ENCODE data around the gene VDR. TPM values are rescaled to one million over a fixed set of nuclear protein-coding genes. Genes with fewer than 3 reads are reported as not detected.

VDR gene
- total RNA-seq, 1 experiment from 2014 or later = 9.5 TPM

GRCh38 chr12:47808574-47809365 is 96.0 kb downstream of the VDR start:
- Histone ChIP-seq H3K9me2 (ENCODE audit: insufficient read depth) (no peaks in the 10 kb centered on the region), H3K27ac (ENCODE audit: low read depth, low read length) (no peak overlapping the region), H3K36me3 (ENCODE audit: control insufficient read depth in 1 of 2, insufficient read depth in 2 of 2, low read length in 2 of 2) (no peaks in the 10 kb centered on the region), H3K4me3 (replicated peaks in 1 of 2; ENCODE audit: low read depth in 1 of 2, low read length in 2 of 2) (no peak overlapping the region), H3K79me2 (ENCODE audit: insufficient read depth, low read length) (peaks cover 80% of the 10 kb centered on the region), H3K9me3 (ENCODE audit: control insufficient read depth in 1 of 2, insufficient read depth in 1 of 2, low read depth in 1 of 2, low read length in 2 of 2) (no peaks in the 10 kb centered on the region), H3K9ac (ENCODE audit: low read length) (no peak overlapping the region), H3K4me1 (ENCODE audit: control insufficient read depth in 1 of 2, insufficient read depth in 2 of 2, low read length in 2 of 2) (peaks cover 35 to 62% of the 10 kb centered on the region in 2 experiments), H2AFZ (ENCODE audit: low read depth, low read length, poor library complexity, severe bottlenecking) (no peak overlapping the region), H4K20me1 (ENCODE audit: insufficient read depth) (no peaks in the 10 kb centered on the region), H3K4me2 (ENCODE audit: low read length) (peak overlapping the region; percentile 32), H3K27me3 (ENCODE audit: insufficient read depth, low read length) (no peaks in the 10 kb centered on the region)
- ChIA-PET RAD21 (ENCODE audit: low non-redundant PET in 1 of 2, low total read pairs in 2 of 2, uncharacterized antibody in 2 of 2, unreplicated experiment in 2 of 2) (no interaction called here), POLR2A (no interaction called here), CTCF (interaction anchor here (1.1 to 2.0 kb wide), 2 partner anchors 29 to 42 kb away, joined by 3 to 14 read pairs; no protein-coding TSS in a partner anchor)
- intact Hi-C loops (cut with micrococcal nuclease) = no loop called here
- ATAC-seq (peak; percentile 58), DNase-seq (ENCODE audit: low read depth, low spot score) (no peak)
- BruUV-seq (replicated peaks) = no TSS peak
- no peak for TF ChIP-seq FOSL1 (IDR thresholded peaks at IDR 0.05; ENCODE audit: low read depth)
- TF ChIP-seq ZFX (IDR thresholded peaks at IDR 0.05) = no peak
- peak in 2 of 3 experiments; percentile 37 to 41; a peak in 3 of 6 replicates for TF ChIP-seq CTCF (IDR thresholded peaks at IDR 0.05 in 2 of 3, conservative IDR thresholded peaks at IDR 0.05 in 1 of 3; ENCODE audit: borderline replicate concordance in 1 of 3, insufficient read depth in 1 of 3, low read depth in 2 of 3, low read length in 2 of 3)
- TF ChIP-seq EZH2 (IDR thresholded peaks at IDR 0.05) = no peak
- no peak for TF ChIP-seq TCF7L2 (IDR thresholded peaks at IDR 0.05; ENCODE audit: borderline replicate concordance, extremely low read depth, insufficient read depth, insufficient read length)
- no peak for TF ChIP-seq ATF3 (IDR thresholded peaks at IDR 0.05)
- TF ChIP-seq MAX (IDR thresholded peaks at IDR 0.05) = no peak
- TF ChIP-seq SIN3A (IDR thresholded peaks at IDR 0.05; ENCODE audit: low read depth) = no peak

Data from HCT116 (cell line).